Left colon (tissue), 2 donors: Measurements from ENCODE around the gene GJC2. TPM values are rescaled to one million over a fixed set of nuclear protein-coding genes. Genes with fewer than 3 reads are reported as not detected.

Source experiments
- ATAC-seq: fragments of 200-7000 bp; cut with Tn5 transposase; one replicate; pipeline ENCODE4 v1.9.1; 2020; ENCODE audit warnings: mild to moderate bottlenecking, moderate library complexity
- DNase-seq, 2 donors: peaks; one replicate each; pipeline ENCODE4 v3.0.0-alpha.2; 2020
- intact Hi-C, 2 donors: fragments of 100-400 bp; cut with DNase I in 1 of 2; cut with micrococcal nuclease in 1 of 2; formaldehyde crosslinking; loops; one replicate each; pipeline versions ENCODE4 v1.11.2 to v1.14.0; 2022; cut with DNase I, micrococcal nuclease
- total RNA-seq, 2 donors: library from RNA; stranded (reverse); fragmentation: NEBNext Ultra II Directional; extraction: Animal tissue kit (Norgen Biotek cat#: 25700); gene quantifications; one replicate each; pipeline ENCODE4 v1.2.1, GENCODE V29; 2021
- donor health status: DM: no; HTN: no; CAD: no.
- donor health status: DM: yes; HTN: yes; CAD: no.

Gene GJC2
- total RNA-seq, 2 donors from 2014 or later: 0.49 to 1.5 TPM

GRCh38 chr1:228154021-228154669 is 4.4 kb downstream of the GJC2 start:
- intact Hi-C loops: no loop called here
- no peak for ATAC-seq
- DNase-seq: no peak

- intact Hi-C loops: no loop called here
- ATAC-seq (peak; percentile 46), DNase-seq (no peak)
These were observed 5.2 kb downstream of the GJC2 start for GRCh38 chr1:228154670-228155571.

- intact Hi-C loops: no loop called here
- ATAC-seq (no peak), DNase-seq (no peak)
These were observed 6.1 kb downstream of the GJC2 start for GRCh38 chr1:228155596-228156514.

- DNase-seq (no peak), ATAC-seq (no peak)
- intact Hi-C loops: no loop called here
These were observed 6.8 kb downstream of the GJC2 start for GRCh38 chr1:228156515-228156881.

- no peak for DNase-seq
- intact Hi-C loops: no loop called here
- ATAC-seq: no peak
These were observed 7.4 kb downstream of the GJC2 start for GRCh38 chr1:228156941-228157728.

GRCh38 chr1:228157729-228158126 is 8.0 kb downstream of the GJC2 start:
- ATAC-seq: no peak
- intact Hi-C loops: no loop called here
- DNase-seq: no peak

GRCh38 chr1:228158151-228159007 is 8.6 kb downstream of the GJC2 start:
- DNase-seq: no peak
- intact Hi-C loops: no loop called here
- ATAC-seq: no peak

GRCh38 chr1:228159008-228159665 is 9.4 kb downstream of the GJC2 start:
- DNase-seq (no peak), ATAC-seq (no peak)
- intact Hi-C loops: no loop called here

- intact Hi-C loops: no loop called here
- DNase-seq: peak in 1 of 2 donors; percentile 3
- no peak for ATAC-seq
These were observed 10.6 kb downstream of the GJC2 start for GRCh38 chr1:228160201-228160761.

GRCh38 chr1:228161362-228161761 is 11.6 kb downstream of the GJC2 start:
- ATAC-seq (no peak), DNase-seq (no peak)
- intact Hi-C loops: no loop called here

GRCh38 chr1:228161866-228162265 is 12.1 kb downstream of the GJC2 start:
- intact Hi-C loops: no loop called here
- no peak for ATAC-seq
- DNase-seq: peak in 1 of 2 donors; percentile 2

- intact Hi-C loops: no loop called here
- no peak for ATAC-seq
- DNase-seq: peak in 1 of 2 donors; percentile 20
These were observed 12.7 kb downstream of the GJC2 start for GRCh38 chr1:228162286-228163006.

GRCh38 chr1:228163007-228163753 is 13.4 kb downstream of the GJC2 start:
- ATAC-seq (no peak), DNase-seq (peak; percentile 41 to 67)
- intact Hi-C loops: no loop called here

- intact Hi-C loops: no loop called here
- peak in 1 of 2 donors; percentile 13 for DNase-seq
- ATAC-seq: no peak
These were observed 14.2 kb downstream of the GJC2 start for GRCh38 chr1:228163776-228164519.
